Neural progenitor cell (in vitro differentiated cells): ENCODE results near the gene NCKAP5. TPM values are rescaled to one million over a fixed set of nuclear protein-coding genes. Genes with fewer than 3 reads are reported as not detected.

Experiments used
- DNase-seq: peaks from one replicate; pipeline ENCODE4 v3.0.0-alpha.2; 2016; ENCODE audit warnings: low spot score
- H2AFZ ChIP-seq: fragments of 200-600 bp; sonication (generic); replicated peaks from 2 replicates; pipeline ENCODE4 v1.6.1; 2016; ENCODE audit warnings: antibody characterized with exemption
- H3F3A ChIP-seq: fragments of 200-600 bp; sonication (generic); 2 replicates; pipeline ENCODE4 v1.6.1; 2016; ENCODE audit warnings: antibody characterized with exemption, low read depth
- H3K27ac ChIP-seq: fragments of 200-600 bp; sonication (generic); 2 replicates; pipeline ENCODE4 v1.5.1; 2016; ENCODE audit warnings: mild to moderate bottlenecking
- H3K27me3 ChIP-seq: fragments of 200-600 bp; sonication (generic); 2 replicates; pipeline ENCODE4 v1.6.1; 2016; ENCODE audit warnings: mild to moderate bottlenecking, moderate library complexity
- H3K36me3 ChIP-seq: fragments of 200-600 bp; sonication (generic); 2 replicates; pipeline ENCODE4 v1.5.1; 2016
- H3K4me1 ChIP-seq: fragments of 200-600 bp; sonication (generic); 2 replicates; pipeline ENCODE4 v1.6.1; 2016; ENCODE audit warnings: mixed run types
- H3K4me2 ChIP-seq: fragments of 200-600 bp; sonication (generic); 2 replicates; pipeline ENCODE4 v1.6.1; 2016
- H3K4me3 ChIP-seq: fragments of 200-600 bp; sonication (generic); 2 replicates; pipeline ENCODE4 v1.5.1; 2016
- H3K79me2 ChIP-seq: fragments of 200-600 bp; sonication (generic); 2 replicates; pipeline ENCODE4 v1.6.1; 2016; ENCODE audit warnings: low read depth
- H3K9ac ChIP-seq: fragments of 200-600 bp; sonication (generic); 2 replicates; pipeline ENCODE4 v1.6.1; 2016
- H3K9me3 ChIP-seq: fragments of 200-600 bp; sonication (generic); 2 replicates; pipeline ENCODE4 v1.5.1; 2016; ENCODE audit warnings: low read depth
- H4K20me1 ChIP-seq: fragments of 200-600 bp; sonication (generic); 2 replicates; pipeline ENCODE4 v1.6.1; 2016; ENCODE audit warnings: low read depth
- H3K27ac Mint-ChIP-seq: 3 replicates; pipeline ENCODE4 v1.8.0; 2021; ENCODE audit warnings: mixed read lengths
- H3K27me3 Mint-ChIP-seq: 2 replicates; pipeline ENCODE4 v1.8.0; 2022; ENCODE audit warnings: low read depth, mild to moderate bottlenecking, inconsistent platforms, moderate library complexity, mixed read lengths; ENCODE audit not compliant: insufficient read depth
- H3K36me3 Mint-ChIP-seq: 3 replicates; pipeline ENCODE4 v1.8.0; 2021; ENCODE audit warnings: mixed read lengths
- H3K4me1 Mint-ChIP-seq: 3 replicates; pipeline ENCODE4 v1.8.0; 2021; ENCODE audit warnings: mixed read lengths
- H3K4me3 Mint-ChIP-seq: 3 replicates; pipeline ENCODE4 v1.8.0; 2021; ENCODE audit warnings: mild to moderate bottlenecking, moderate library complexity, mixed read lengths
- H3K9me3 Mint-ChIP-seq: 3 replicates; pipeline ENCODE4 v1.8.0; 2020; ENCODE audit warnings: mixed read lengths
- CTCF ChIP-seq: fragments of 200-600 bp; sonication (generic); IDR thresholded peaks from 2 replicates; pipeline ENCODE4 v1.5.1; 2017; ENCODE audit warnings: antibody characterized with exemption, mild to moderate bottlenecking
- EZH2 ChIP-seq: fragments of 200-600 bp; sonication (generic); IDR thresholded peaks from 2 replicates; pipeline ENCODE4 v1.6.1; 2017; ENCODE audit warnings: antibody characterized with exemption, mild to moderate bottlenecking, moderate library complexity
- EZH2phosphoT487 ChIP-seq: fragments of 200-600 bp; sonication (generic); IDR thresholded peaks from 2 replicates; pipeline ENCODE4 v1.6.1; 2017; ENCODE audit warnings: antibody characterized with exemption
- total RNA-seq: library from RNA; depleted of rRNA; stranded (reverse); fragments of >200 nt; gene quantifications from 2 replicates; pipeline ENCODE4 v1.2.3, GENCODE V29; 2015; ENCODE audit warnings: low replicate concordance

Gene NCKAP5
- total RNA-seq, 1 donor from 2014 or later, result 0.47 TPM

- Histone ChIP-seq H3K27ac (no peak overlapping the region), H3K9ac (no peak overlapping the region), H2AFZ (peak overlapping the region; percentile 28), H3K79me2 (no peaks in the 10 kb centered on the region), H3F3A (peaks cover 32% of the 10 kb centered on the region), H4K20me1 (no peaks in the 10 kb centered on the region), H3K36me3 (no peaks in the 10 kb centered on the region), H3K27me3 (no peaks in the 10 kb centered on the region), H3K4me2 (no peak overlapping the region), H3K4me3 (no peak overlapping the region), H3K9me3 (no peaks in the 10 kb centered on the region), H3K4me1 (peaks cover 42% of the 10 kb centered on the region)
- Mint-ChIP-seq H3K27ac (peak overlapping the region; percentile 59), H3K4me3 (no peak overlapping the region), H3K36me3 (peaks cover 8% of the 10 kb centered on the region), H3K9me3 (peaks cover 3% of the 10 kb centered on the region), H3K27me3 (no peaks in the 10 kb centered on the region), H3K4me1 (peaks cover 56% of the 10 kb centered on the region)
- TF ChIP-seq EZH2phosphoT487, result no peak
- no peak for TF ChIP-seq EZH2
- no peak for TF ChIP-seq CTCF
- peak; percentile 6 for DNase-seq
These were observed 67.3 kb downstream of the NCKAP5 start for GRCh38 chr2:133500917-133501316.

- peaks cover 32% of the 10 kb centered on the region for H3F3A ChIP-seq
- H3K4me2 ChIP-seq, result no peak overlapping the region
- peaks cover 3% of the 10 kb centered on the region for H3K9me3 Mint-ChIP-seq
- no peak overlapping the region for H3K9ac ChIP-seq
- H3K36me3 ChIP-seq, result no peaks in the 10 kb centered on the region
- H2AFZ ChIP-seq, result no peak overlapping the region
- TF ChIP-seq EZH2phosphoT487 (no peak), EZH2 (no peak), CTCF (no peak)
- H3K9me3 ChIP-seq, result no peaks in the 10 kb centered on the region
- H4K20me1 ChIP-seq, result no peaks in the 10 kb centered on the region
- H3K36me3 Mint-ChIP-seq, result peaks cover 8% of the 10 kb centered on the region
- H3K4me3 Mint-ChIP-seq, result no peak overlapping the region
- no peaks in the 10 kb centered on the region for H3K27me3 ChIP-seq
- H3K4me1 ChIP-seq, result peaks cover 43% of the 10 kb centered on the region
- no peaks in the 10 kb centered on the region for H3K27me3 Mint-ChIP-seq
- H3K79me2 ChIP-seq, result no peaks in the 10 kb centered on the region
- no peak overlapping the region for H3K27ac Mint-ChIP-seq
- peaks cover 51% of the 10 kb centered on the region for H3K4me1 Mint-ChIP-seq
- H3K4me3 ChIP-seq, result no peak overlapping the region
- no peak for DNase-seq
- H3K27ac ChIP-seq, result no peak overlapping the region
These were observed 69.3 kb downstream of the NCKAP5 start for GRCh38 chr2:133498662-133499585.

GRCh38 chr2:133497951-133498565, 70.2 kb downstream of the NCKAP5 start:
- Histone ChIP-seq H3K79me2 (no peaks in the 10 kb centered on the region), H3K4me2 (peak overlapping the region; percentile 25), H4K20me1 (no peaks in the 10 kb centered on the region), H3K4me3 (no peak overlapping the region), H2AFZ (no peak overlapping the region), H3K27me3 (no peaks in the 10 kb centered on the region), H3K4me1 (peaks cover 43% of the 10 kb centered on the region), H3K27ac (peak overlapping the region; percentile 81), H3K36me3 (no peaks in the 10 kb centered on the region), H3F3A (peaks cover 32% of the 10 kb centered on the region), H3K9me3 (no peaks in the 10 kb centered on the region), H3K9ac (no peak overlapping the region)
- no peak overlapping the region for H3K4me3 Mint-ChIP-seq
- H3K9me3 Mint-ChIP-seq, result peaks cover 3% of the 10 kb centered on the region
- TF ChIP-seq EZH2 (no peak), EZH2phosphoT487 (no peak), CTCF (no peak)
- peaks cover 8% of the 10 kb centered on the region for H3K36me3 Mint-ChIP-seq
- DNase-seq, result no peak
- H3K27ac Mint-ChIP-seq, result peak overlapping the region; percentile 93
- H3K4me1 Mint-ChIP-seq, result peaks cover 51% of the 10 kb centered on the region
- no peaks in the 10 kb centered on the region for H3K27me3 Mint-ChIP-seq
